NB4 (cell line): Measurements from ENCODE around the gene SPIC.
A peak's percentile ranks its signal among the peaks of the same experiment; 100 is the strongest.

Experiments
- DNase-seq: peaks from one replicate; pipeline ENCODE4 v3.0.0; 2010; ENCODE audit warnings: low read depth
- H3K4me3 ChIP-seq: one replicate; pipeline ENCODE4 v1.5.1; 2011; ENCODE audit warnings: mild to moderate bottlenecking, low read depth, low read length, moderate library complexity
- CTCF ChIP-seq: IDR thresholded peaks from one replicate; pipeline ENCODE4 v1.5.1; 2012; ENCODE audit warnings: low read depth, low read length
- MAX ChIP-seq: IDR thresholded peaks from 2 replicates; pipeline ENCODE4 v1.6.1; 2011; ENCODE audit warnings: low read depth, low read length
- MYC ChIP-seq: IDR thresholded peaks from 2 replicates; pipeline ENCODE4 v1.6.1; 2011; ENCODE audit warnings: low read depth, low read length
- POLR2A ChIP-seq: IDR thresholded peaks from 2 replicates; pipeline ENCODE4 v1.6.1; 2011; ENCODE audit warnings: mild to moderate bottlenecking; ENCODE audit not compliant: insufficient read length; ENCODE audit errors: extremely low read depth

SPIC gene

GRCh38 chr12:101480849-101481248 lies 5.7 kb downstream of the SPIC start:
- peak; percentile 62 for DNase-seq
- no peak for TF ChIP-seq MAX
- TF ChIP-seq MYC, result no peak
- TF ChIP-seq POLR2A, result no peak
- no peak for TF ChIP-seq CTCF

GRCh38 chr12:101485021-101485420 lies 9.9 kb downstream of the SPIC start:
- DNase-seq, result no peak
- TF ChIP-seq MAX, result no peak
- no peak for TF ChIP-seq MYC
- no peak for TF ChIP-seq POLR2A
- no peak for TF ChIP-seq CTCF

More at GRCh38 chr12:101480849-101481248, 5.7 kb downstream of the SPIC start:
- no peak overlapping the region for H3K4me3 ChIP-seq

GRCh38 chr12:101488469-101488868 lies 13.3 kb downstream of the SPIC start:
- TF ChIP-seq CTCF, result no peak
- TF ChIP-seq MYC, result no peak
- no peak for TF ChIP-seq MAX
- no peak for TF ChIP-seq POLR2A
- H3K4me3 ChIP-seq, result no peak overlapping the region
- DNase-seq, result no peak

More at GRCh38 chr12:101485021-101485420, 9.9 kb downstream of the SPIC start:
- H3K4me3 ChIP-seq, result no peak overlapping the region

GRCh38 chr12:101490286-101490920 lies 15.3 kb downstream of the SPIC start:
- peak; percentile 56 for DNase-seq
- no peak overlapping the region for H3K4me3 ChIP-seq
- TF ChIP-seq POLR2A, result no peak
- peak; percentile 63 for TF ChIP-seq CTCF
- TF ChIP-seq MAX, result peak; percentile 68
- peak; percentile 60; the same call in 1 of the 2 replicates for TF ChIP-seq MYC

- H3K4me3 ChIP-seq, result no peak overlapping the region
- TF ChIP-seq MYC (no peak), POLR2A (no peak), CTCF (no peak), MAX (no peak)
- DNase-seq, result no peak
Observed at GRCh38 chr12:101491329-101491728, 16.2 kb downstream of the SPIC start.

- no peak overlapping the region for H3K4me3 ChIP-seq
- TF ChIP-seq MYC, result no peak
- DNase-seq, result no peak
Observed at GRCh38 chr12:101493556-101493955, 18.4 kb downstream of the SPIC start.
